ENCODE measurements around the gene ZER1. TPM values are rescaled to one million over a fixed set of nuclear protein-coding genes. Genes with fewer than 3 reads are reported as not detected.

The ZER1 gene
- total RNA-seq, 1 donor from 2014 or later, result 52.2 TPM

- DNase-seq (ENCODE audit: low spot score), result no peak
Measured at GRCh38 chr9:128735373-128735772, 36.4 kb downstream of the ZER1 start.

GRCh38 chr9:128733256-128733655 lies 38.5 kb downstream of the ZER1 start:
- peak; percentile 74 for DNase-seq (ENCODE audit: low spot score)

DNA sequence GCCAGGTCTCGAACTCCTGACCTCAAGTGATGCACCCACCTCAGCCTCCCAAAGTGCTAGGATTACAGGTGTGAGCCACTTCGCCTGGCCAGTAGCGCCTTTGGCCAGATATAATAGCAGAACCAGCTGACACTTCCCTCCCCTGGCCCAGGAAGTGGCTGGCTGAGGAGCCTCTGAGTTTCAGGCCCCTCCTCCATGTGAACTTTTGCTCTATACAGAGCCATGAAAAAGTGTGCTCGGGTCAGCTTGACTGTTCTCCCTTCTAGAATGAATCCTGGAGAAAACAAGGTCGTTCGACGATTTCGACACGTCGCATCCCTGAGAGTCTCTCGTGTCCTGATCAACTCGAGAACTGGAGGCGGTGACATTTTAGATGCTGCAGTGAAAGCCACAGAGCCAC lies 39.2 kb downstream of the ZER1 start:
- no peak for DNase-seq (ENCODE audit: low spot score)

DNA sequence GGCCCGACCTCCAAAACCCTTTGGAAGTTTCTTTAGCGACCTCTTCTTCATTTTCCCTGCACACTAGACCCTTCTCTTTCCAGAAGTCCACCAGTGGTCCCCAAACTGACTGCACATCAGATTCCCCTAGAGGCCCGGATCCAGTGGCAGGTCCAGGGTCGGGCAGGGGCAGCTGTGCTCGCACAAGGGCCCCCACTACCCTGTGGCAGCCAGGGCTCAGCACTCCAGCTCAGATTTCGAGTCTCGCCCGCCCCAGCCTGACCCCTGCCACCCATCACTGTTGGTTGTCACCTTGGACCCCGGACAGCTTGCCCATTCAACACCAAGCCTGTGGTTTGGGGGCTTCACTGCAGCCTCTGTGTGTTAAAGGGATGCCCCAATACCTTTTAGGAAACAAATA lies 40.0 kb downstream of the ZER1 start:
- DNase-seq (ENCODE audit: low spot score), result no peak

DNA sequence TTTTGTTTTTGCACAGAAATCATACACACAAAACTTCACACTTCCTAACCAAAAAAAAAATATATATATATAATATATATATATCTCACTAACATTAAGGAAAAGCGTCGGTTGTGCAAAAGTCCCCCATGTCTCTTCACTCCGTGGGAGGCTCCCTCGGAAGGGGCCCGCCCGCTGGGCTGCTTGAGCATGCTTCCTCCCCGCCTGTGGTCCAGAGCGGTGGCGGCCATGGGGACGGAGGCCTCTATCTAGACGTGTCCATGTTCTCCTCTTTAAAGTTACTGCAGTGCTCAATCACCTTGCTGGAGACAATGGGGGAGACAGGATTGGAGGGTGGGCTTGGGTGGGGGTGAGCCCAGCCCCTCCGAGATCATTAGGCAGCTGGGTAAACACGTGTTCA lies 40.6 kb downstream of the ZER1 start:
- DNase-seq (ENCODE audit: low spot score), result no peak

GRCh38 chr9:128729766-128730517 lies 41.8 kb downstream of the ZER1 start:
- no peak for DNase-seq (ENCODE audit: low spot score)

GRCh38 chr9:128729302-128729701 lies 42.4 kb downstream of the ZER1 start:
- no peak for DNase-seq (ENCODE audit: low spot score)

GRCh38 chr9:128728298-128728697 lies 43.4 kb downstream of the ZER1 start:
- DNase-seq (ENCODE audit: low spot score), result no peak

DNA sequence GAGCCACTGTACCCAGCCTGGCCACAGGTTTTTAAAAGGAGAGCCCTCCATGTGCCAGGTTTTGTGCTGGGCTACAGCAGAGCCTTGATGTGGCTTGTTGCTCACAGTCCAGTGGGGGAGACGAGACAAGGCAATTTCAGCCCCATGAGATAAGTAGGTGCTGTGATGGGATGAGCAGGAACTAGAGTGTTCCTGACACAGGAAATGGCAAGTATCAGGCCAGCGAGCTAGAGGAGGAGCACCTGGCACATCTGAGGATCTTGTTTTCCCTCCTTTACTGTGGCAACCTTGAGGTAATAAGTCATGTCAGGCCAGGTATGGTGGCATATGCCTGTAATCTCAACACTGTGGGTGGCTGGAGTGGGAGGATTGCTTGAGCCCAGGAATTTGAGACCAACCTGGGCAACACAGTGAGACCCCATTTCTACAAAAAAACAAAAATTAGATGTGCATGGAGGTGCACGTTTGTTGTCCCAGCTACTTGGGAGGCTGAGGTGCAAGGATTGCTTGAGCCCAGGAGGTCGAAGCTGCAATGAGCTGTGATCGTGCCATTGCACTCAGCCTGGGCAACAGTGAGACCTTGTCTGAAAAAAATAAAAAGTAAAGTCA lies 44.0 kb downstream of the ZER1 start:
- no peak for DNase-seq (ENCODE audit: low spot score)

- peak; percentile 74 for DNase-seq (ENCODE audit: low spot score)
Measured at GRCh38 chr9:128724744-128725211, 46.9 kb downstream of the ZER1 start.

DNA sequence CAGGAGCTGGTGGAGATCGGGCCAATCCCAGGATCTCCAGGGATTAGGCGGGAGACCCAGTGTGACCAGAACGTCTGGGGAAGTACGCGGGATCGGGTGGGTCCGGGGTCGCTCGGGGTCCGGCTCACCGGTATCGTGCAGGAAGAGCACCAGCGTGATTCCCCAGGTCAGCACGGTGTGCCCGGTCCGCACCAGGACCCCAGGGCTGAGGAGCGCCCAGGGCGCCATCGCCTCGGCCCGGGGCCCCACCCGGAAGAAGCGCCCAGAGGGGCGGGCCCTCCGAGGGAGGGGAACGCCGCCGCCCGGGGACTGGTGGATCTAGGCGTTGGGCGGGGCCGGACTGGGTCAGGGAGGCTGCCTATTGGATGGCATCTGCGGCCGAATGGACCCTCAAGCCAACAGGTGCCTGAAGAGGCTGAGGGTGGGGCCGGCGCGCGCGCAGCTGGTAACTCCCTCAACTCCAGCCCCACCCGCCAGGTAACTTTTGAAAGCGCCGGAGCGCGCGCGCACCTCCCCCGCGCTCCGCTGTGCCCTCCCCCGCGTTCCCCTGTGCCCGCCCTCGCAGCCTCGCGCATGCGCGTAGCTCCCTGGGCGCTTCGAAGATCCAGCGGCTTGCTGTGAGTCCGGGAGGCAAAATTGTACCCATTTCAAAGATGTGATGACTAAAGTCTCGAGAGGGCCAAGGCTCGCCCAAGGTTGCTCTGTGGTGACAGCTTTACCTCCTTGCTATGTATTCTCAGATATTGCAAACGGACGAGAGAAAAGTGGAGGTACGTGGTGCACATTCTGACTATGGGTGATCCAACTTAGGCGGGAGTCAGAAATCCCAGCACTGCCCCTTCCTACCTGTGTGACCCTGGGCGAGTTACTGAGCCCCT lies 47.6 kb downstream of the ZER1 start, which contains the start of gene ZDHHC12:
ZDHHC12 (minus strand) TSS at position 262 of the 878 bp plus-strand sequence; CDS start at position 228, 34 bp downstream.
- DNase-seq (ENCODE audit: low spot score), result peak; percentile 98

DNA sequence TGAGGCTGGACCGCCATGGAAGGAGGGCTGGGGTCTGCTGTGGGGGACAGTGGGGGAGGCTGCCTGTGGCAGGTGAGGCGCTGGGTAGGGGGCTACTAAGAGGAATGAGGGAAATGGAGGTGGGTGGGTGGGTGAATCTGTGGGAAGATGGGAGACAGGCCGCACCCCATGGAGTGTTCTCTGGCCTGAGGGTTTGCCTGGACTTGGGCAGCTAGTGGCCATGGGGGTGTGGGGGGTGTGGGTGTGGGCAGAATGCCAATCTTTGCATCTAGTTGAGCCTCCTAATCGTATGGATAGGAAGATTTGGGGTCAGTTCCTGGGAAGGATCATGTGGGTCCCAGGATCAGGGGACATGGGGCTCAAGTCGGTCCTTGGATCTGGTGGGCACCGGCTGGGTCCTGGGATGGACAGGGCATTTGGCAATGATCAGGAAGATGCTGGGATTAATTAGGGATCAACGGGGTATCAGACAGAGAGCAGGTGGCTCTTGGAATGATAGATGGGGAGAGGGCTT lies 48.3 kb downstream of the ZER1 start:
- no peak for DNase-seq (ENCODE audit: low spot score)

- no peak for DNase-seq (ENCODE audit: low spot score)
Measured at GRCh38 chr9:128722380-128723351, 49.1 kb downstream of the ZER1 start.

- no peak for DNase-seq (ENCODE audit: low spot score)
Measured at GRCh38 chr9:128721487-128722010, 50.2 kb downstream of the ZER1 start.

GRCh38 chr9:128720841-128721486 lies 50.8 kb downstream of the ZER1 start:
- no peak for DNase-seq (ENCODE audit: low spot score)

DNA sequence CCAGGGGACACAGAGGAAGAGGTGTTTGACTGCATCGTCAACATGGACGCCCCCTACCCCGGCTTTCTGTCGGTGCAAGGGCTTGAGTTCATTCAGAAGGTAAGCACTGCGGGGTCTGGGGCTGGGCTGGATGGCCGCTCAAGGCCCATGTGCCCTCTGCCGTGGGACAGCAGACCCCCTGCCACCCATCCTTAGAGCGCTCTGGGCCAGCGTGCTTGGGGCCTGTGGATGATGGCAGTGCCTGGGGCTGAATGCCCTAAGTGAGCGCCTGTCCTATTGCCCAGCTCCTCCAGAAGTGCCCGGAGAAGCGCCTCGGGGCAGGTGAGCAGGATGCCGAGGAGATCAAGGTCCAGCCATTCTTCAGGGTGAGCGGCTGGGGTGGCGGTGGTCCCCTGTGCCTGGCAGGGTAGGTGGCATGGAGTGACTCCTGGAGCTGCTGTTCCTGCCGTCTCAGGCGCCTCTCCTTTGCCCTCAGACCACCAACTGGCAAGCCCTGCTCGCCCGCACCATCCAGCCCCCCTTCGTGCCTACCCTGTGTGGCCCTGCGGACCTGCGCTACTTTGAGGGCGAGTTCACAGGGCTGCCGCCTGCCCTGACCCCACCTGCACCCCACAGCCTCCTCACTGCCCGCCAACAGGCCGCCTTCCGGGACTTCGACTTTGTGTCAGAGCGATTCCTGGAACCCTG lies 51.7 kb downstream of the ZER1 start:
- DNase-seq (ENCODE audit: low spot score), result no peak

DNA sequence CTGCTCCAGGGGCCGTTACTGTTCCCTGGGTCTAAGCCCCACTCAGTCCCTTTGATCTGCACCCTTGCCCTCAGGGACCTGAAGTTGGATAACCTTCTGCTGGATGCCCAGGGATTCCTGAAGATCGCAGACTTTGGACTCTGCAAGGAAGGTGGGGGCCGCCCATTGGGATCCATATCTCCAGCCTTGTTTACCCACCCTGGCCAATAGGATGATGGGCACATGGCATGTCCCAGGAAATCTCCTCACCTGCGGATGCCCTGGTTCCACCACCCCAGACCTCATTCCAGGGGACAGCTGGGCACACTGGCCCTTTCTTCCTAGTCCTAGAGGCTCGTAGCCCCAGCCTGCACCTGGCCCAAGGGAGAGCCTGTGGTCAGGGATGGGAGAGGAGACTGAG lies 53.3 kb downstream of the ZER1 start:
- DNase-seq (ENCODE audit: low spot score), result peak; percentile 61

- no peak for DNase-seq (ENCODE audit: low spot score)
Measured at GRCh38 chr9:128718047-128718446, 53.7 kb downstream of the ZER1 start.

- DNase-seq (ENCODE audit: low spot score), result no peak
Measured at GRCh38 chr9:128716581-128717254, 55.0 kb downstream of the ZER1 start.
